Stimulated activated CD4-positive, alpha-beta T cell treated with anti-CD3 and anti-CD28 coated beads, TNF-alpha, amount 100 ng/mL, for 1 hour (primary cell): ENCODE measurements around the gene PRDM2.

Experiments
- DNase-seq, 3 donors: peaks; one replicate each; pipeline ENCODE4 v3.0.0-alpha.2; 2020; ENCODE audit warnings: low read depth in 3 of 3, low spot score in 1 of 3

The PRDM2 gene

DNA sequence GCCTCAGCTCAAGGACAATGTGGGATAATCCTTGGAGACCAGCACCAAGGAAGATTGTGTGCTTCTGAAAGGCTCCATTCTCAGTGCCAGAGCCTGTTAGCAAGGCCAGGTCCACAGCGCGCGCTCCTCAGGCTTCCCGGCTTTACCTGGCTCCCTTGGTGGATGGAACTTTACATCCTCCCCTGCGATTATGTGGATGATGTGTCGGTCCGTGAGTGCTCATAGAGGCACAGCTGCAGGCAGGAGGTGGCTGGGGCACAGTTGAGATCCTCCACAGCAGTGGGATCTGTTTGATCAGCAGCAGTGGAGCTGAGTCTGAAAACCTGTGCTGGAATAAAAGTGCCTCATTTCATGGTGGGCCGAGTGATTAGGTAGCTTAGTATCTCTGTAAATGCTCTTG lies 62.7 kb downstream of the PRDM2 start:
- DNase-seq = no peak

DNA sequence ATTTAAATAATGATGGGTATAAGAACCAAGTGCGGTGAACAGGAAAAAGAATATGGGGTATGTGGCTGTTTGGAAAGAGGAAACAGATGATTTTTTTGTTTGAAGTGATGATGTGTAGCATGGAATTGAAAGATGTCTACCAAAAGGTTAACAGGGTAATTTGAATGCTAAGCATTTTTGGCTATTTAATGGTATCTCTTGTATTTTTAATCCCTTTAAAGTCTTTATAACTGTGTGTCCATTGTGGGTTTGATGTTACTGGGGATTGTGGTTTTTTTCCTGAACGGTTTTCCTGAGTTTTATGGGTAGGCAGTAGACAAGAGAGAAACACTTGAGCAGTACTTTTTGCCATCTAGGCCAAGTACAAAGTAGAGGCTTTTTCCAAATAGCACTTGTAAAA lies 63.2 kb downstream of the PRDM2 start:
- DNase-seq = no peak

DNA sequence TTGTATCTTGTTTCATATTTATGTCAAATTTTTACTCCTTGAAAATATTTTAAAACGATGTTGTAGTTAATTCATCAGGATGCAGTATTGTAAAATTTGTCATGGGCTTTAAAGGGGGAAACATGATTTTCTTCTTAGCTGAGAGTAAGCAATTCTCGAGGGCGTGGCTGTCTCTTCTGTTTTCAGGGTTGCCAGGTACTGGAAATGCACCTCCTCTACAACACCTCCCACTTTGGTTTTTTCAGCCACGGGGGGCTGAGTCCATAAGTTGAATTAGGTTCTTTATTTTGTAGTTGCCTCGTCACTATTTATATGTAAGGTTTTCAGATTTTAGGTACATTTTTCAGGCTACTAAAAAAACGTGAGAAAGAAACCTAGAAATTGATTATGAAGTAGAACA lies 64.0 kb downstream of the PRDM2 start:
- DNase-seq = no peak

DNA sequence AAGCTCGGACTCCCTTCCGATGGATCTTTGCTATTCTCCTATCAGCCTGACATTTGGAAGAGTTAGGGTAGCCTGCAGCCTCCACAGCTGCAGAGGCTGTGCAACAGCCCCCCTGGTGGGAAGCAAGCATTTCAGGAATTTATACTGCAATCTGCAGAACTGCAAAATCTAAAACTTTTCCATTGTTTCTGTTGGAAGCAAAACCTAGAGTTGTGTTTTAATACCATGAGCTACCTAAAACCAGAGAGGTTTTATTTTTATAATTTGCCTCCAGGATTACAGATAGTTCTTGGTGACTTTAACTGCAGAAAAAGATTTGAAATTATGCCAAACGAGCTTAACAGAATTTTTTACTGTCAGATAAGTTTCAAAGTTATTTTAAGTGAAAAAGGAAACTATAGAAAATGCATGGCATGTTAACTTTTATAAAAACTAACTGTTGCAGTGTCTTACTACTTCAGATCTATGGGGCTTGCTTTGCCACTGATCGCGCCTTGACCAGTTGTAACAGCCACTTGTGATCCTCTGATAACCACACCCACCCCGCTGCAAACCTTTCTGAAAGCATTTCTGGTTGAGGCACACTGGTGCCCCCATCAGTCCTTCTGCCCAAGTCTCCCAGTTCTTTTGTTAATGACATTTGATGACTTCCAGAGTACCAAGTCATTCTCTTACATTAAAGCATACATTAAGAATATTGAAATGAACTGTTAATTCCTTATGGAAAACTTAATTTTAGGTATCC lies 64.8 kb downstream of the PRDM2 start:
- no peak for DNase-seq

DNA sequence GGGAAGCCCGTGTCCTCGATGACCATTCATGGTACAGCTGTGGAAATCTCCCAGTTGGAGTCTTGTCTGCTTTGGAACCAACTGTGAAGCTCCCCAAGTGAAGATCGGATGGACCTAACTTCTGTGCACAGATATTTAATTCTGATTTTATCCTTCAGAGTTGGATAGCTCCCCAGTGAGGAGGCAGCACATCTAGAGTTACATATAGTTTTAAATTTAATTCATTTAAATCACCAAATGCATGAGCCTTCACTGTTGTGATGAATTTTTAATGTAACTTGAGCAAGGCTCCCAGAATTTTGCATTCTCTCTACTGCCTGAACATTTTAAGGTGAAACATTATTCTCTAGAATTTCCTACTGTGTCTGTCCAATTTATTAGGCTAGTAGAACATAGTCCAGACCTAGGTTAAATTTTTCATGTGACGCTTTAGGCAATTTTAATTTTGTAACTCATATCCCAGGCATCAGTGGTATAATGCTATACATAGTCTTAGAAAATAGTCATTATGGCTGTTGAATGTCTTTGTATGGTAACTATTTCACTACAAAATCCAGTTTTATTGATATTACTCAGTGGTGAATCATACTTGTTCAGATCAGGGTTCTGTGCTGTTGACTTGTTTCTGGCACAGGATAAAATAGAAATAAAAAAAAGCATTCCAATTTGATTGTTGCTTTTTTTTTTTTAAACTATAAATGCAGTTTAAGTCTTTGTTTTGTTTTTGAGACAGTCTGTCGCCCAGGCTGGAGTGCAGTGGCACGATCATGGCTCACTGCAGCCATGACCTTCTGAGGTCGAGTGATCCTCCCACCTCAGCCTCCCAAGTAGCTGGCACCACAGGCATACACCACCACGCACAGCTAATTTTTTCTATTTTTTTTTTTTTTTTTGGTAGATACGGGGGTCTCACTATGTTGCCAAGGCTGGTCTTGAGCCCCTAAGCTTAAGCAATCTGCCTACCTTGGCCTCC lies 66.9 kb downstream of the PRDM2 start:
- no peak for DNase-seq

DNA sequence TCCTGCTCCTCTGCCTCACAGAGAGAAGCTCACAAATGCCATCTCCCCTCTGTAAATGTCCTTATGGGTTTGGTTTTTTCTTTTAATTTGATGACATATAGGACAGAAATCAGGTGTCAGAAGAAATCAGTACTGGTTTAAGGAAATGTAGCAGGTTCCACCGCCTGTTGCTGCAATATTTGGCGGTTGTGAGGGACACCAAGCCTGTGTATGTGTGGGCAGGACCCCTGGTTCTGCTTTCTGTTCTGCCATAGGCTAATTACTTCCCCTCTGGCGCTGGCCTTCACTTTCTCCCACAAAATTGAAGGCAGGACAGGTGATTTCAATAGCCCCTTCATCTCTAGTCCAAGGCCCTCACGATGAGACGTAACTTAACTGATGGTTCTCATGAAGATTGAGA lies 69.2 kb downstream of the PRDM2 start:
- no peak for DNase-seq

DNA sequence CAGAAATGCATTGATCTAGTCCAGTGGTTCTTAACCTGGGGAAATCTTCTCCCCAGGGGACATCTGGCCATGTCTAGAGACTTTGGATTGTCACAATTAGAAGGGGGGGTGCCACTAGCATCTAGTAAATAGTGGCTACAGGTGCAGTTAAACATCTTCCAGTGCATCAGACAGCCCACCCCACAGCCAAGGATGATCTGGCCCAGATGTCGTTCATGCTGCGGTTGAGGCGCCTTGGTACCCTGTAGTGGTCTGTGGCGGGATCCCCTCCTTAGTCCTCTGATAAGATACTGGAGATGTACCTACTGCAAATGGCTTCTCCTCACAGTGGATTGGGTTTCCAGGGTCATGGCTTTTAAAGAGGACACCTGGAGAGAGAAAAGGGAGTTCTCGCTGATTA lies 69.8 kb downstream of the PRDM2 start:
- DNase-seq = no peak

DNA sequence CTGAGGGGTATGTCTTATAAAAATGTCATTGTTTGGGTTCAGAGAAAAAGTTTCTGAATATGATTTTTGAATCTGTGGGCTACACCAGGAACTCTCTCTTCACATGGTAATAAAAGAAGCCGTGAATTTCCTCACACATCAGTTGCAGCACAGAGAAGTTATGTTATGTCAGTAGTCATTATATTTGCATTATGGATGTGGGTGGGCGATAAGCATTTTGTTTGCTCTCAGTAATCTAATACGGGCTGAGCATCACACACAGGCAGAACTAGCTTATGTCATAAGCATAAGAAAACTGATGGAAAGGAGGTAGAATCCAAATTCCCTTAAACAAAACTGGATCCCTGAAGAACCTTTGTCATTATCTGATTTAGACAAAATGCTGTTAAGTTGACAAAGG lies 70.8 kb downstream of the PRDM2 start:
- no peak for DNase-seq

DNA sequence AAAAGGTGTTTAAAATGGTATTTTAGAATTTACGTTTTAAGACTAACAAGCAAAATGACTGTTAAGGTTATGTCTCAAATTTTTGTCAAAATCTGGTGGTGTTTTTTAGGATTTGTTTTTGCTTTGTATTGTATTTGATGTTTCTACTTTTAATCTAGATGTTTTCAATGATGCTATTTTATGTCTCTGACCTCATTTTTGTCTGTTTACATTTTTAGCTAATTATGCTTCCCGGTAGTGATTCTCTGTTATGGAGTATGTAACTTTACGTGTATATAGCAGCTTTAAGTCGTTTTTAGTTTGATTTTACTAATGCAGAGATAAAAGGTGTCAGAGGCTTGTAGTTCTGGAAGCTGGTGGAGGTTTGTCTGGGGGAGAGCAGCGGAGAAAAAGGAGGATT lies 71.8 kb downstream of the PRDM2 start:
- no peak for DNase-seq

DNA sequence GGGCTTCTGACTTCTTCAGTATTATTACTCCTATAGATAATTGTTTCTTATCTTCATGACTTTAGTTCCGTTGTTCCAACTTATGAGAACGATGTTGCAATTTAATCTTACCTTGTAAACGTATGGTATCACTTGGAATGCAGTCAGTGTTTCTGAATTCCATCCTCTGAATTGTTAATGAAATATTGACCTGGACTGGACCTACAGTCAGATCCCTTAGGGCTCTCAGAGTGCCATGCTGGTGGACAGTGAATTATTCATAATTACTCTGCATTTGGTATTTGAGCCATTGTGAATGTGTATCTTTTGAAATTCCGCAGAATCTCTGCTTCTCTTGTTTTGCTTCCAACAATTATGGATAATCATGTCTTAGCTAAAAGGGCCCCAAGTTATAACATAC lies 72.3 kb downstream of the PRDM2 start:
- no peak for DNase-seq

DNA sequence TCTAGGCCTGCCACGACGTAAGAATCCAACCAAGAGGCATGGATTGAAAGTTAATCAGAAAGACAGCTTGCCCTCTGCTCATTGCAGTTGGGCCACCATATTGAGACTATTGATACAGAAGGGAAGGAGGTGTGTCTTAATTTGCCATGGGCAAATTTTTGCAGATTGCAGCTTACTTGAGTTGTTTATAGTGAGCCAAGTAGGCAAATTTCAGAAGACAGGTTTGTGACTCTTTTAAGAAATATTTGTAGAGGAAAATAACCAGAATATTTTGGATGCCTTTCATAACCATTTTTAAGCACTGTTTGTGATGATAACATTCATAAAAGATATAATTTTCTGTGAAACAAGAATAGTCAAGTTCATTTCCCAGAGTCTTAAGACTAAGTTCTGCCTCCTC lies 74.1 kb downstream of the PRDM2 start:
- no peak for DNase-seq

DNA sequence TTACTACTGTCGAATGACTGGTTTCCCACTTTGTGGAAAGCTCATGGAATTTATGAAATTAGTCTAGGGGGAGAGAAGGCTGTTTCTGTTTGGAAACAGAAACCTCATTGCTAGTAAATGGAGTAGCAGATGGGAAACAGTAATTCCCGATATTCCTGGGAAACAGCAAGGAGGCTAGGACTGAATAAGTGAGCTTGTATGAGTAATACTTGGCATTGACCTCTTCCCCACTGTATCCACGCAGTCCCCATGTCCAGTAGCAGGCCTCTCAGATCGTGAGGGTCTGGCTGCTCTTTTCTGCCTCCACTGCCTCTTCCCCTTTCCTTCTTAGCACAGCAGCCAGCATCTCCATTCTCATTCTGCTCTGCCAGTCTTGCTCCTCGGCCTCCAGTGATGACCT lies 75.5 kb downstream of the PRDM2 start:
- no peak for DNase-seq

DNA sequence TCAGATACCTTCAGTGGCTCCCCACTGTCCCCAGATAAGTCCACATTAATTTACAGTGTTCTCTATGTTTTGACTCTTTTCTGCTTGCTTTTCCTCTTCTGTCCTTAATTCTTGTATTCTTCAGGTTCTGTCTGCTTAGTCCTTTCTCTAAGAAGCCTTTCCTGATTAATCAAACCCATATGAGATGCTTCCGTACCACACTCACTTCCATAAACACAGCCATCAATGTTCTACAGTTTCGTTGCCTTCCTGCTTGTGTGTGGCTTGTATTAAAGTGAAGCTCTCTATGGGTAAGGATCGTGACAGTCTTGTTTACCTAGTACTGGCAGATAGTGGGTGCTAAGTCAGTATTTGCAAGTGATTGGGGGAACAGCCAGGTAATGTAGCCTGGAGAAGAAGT lies 75.9 kb downstream of the PRDM2 start:
- DNase-seq = no peak

DNA sequence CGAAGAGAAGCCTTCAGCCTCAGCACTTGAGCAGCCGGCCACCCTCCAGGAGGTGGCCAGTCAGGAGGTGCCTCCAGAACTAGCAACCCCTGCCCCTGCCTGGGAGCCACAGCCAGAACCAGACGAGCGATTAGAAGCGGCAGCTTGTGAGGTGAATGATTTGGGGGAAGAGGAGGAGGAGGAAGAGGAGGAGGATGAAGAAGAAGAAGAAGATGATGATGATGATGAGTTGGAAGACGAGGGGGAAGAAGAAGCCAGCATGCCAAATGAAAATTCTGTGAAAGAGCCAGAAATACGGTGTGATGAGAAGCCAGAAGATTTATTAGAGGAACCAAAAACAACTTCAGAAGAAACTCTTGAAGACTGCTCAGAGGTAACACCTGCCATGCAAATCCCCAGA lies 78.4 kb downstream of the PRDM2 start:
- no peak for DNase-seq

DNA sequence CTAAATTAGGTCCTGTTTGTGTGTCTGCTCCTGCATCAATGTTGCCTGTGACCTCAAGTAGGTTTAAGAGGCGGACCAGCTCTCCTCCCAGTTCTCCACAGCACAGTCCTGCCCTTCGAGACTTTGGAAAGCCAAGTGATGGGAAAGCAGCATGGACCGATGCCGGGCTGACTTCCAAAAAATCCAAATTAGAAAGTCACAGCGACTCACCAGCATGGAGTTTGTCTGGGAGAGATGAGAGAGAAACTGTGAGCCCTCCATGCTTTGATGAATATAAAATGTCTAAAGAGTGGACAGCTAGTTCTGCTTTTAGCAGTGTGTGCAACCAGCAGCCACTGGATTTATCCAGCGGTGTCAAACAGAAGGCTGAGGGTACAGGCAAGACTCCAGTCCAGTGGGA lies 79.9 kb downstream of the PRDM2 start:
- no peak for DNase-seq

DNA sequence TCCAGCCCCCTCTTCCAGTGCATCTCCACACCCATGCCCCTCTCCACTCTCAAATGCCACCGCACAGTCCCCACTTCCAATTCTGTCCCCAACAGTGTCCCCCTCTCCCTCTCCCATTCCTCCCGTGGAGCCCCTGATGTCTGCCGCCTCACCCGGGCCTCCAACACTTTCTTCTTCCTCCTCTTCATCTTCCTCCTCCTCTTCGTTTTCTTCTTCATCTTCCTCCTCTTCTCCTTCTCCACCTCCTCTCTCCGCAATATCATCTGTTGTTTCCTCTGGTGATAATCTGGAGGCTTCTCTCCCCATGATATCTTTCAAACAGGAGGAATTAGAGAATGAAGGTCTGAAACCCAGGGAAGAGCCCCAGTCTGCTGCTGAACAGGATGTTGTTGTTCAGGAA lies 80.8 kb downstream of the PRDM2 start:
- no peak for DNase-seq

DNA sequence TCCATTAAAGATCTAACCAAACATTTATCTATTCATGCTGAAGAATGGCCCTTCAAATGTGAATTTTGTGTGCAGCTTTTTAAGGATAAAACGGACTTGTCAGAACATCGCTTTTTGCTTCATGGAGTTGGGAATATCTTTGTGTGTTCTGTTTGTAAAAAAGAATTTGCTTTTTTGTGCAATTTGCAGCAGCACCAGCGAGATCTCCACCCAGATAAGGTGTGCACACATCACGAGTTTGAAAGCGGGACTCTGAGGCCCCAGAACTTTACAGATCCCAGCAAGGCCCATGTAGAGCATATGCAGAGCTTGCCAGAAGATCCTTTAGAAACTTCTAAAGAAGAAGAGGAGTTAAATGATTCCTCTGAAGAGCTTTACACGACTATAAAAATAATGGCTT lies 81.2 kb downstream of the PRDM2 start:
- DNase-seq = no peak

DNA sequence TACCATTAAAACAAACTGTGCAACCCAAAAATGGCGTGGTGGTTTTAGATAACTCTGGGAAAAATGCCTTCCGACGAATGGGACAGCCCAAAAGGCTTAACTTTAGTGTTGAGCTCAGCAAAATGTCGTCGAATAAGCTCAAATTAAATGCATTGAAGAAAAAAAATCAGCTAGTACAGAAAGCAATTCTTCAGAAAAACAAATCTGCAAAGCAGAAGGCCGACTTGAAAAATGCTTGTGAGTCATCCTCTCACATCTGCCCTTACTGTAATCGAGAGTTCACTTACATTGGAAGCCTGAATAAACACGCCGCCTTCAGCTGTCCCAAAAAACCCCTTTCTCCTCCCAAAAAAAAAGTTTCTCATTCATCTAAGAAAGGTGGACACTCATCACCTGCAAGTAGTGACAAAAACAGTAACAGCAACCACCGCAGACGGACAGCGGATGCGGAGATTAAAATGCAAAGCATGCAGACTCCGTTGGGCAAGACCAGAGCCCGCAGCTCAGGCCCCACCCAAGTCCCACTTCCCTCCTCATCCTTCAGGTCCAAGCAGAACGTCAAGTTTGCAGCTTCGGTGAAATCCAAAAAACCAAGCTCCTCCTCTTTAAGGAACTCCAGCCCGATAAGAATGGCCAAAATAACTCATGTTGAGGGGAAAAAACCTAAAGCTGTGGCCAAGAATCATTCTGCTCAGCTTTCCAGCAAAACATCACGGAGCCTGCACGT lies 82.1 kb downstream of the PRDM2 start:
- no peak for DNase-seq

DNA sequence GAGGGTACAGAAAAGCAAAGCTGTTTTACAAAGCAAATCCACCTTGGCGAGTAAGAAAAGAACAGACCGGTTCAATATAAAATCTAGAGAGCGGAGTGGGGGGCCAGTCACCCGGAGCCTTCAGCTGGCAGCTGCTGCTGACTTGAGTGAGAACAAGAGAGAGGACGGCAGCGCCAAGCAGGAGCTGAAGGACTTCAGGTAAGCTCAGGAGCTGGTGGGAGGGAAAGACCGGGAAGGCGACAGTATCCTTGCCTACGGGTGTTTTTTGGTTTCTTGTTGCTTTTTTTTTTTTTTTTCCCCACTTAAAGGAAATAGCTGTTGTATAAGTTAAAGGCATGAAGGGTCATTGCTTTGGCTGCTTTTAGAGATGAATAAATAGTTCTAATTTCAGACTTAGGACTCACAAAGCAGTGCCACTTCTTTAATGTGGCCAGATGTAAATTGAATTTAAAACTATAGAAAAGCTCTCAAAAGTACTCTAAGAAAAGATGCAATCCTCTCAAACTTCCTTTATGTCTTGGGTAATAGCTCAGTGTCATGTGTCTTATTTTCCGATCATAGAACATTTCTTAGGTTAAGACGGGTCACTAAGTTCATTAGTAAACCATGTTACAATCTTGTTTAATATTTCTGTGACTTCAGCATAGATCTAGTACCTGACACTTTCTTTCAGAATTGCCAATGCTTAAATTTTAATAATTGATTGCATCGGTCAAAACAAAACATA lies 82.8 kb downstream of the PRDM2 start:
- DNase-seq = no peak

DNA sequence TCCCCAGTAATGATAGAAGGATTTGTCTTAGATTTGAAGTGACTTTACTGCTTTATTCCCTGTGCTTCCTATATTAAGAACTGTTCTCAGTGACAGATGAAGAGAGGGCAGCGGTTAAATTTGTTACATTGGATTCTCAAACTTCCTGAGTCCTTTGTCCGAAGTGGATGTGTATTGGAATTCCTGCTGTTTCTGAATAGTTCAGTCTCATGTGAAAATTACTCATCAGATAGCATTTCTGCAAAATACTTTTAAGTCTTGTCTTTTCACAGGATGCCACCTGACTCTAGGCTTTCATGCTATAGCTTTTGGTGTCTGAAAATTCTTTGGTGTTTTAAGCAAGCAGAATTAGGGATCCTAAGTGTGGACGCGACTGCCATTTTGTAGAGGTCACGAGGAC lies 83.6 kb downstream of the PRDM2 start:
- DNase-seq = no peak

DNA sequence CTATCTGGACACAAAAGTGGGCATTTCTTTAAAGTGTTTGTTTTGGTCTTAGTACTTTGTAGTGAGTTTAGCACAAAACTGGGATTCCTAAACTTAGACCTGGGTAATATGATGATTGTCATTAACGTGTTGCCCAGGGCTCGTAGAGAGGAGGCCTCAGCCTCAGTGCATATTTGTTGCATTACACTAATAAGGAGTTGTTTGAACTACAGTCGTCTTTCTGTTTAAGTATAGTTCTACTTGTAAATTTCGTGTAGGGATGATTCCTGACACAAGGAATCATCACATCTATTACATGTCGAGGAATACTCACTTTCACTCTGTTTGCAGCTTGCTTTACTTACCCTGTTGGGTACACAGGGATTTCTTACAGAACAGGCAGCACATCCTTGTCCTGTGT lies 85.0 kb downstream of the PRDM2 start:
- no peak for DNase-seq
